ENCODE results near the gene CYP4F3.

Gene CYP4F3

DNA sequence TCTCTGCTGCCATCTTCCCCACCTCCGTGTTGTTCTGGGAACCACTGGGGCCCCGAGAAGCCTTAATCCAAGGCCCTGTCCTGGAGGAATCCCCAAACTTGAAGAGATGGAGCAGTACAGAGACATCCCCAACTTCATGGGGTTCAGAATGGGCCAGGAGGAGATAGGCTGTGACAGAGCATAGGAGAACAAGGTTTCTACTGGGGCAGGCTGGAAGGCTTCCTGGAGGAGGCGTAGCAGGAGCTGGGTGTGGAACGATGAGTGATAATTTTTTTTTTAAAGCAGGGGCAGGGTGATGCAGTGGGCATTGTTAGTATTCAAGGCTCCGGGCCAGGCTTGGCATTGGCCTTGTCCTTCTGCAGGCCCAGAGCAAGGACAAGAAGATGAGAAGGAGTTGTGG is 22.4 kb upstream of the CYP4F3 start:
- Mint-ChIP-seq H3K4me1 (ENCODE audit: low read depth) (no peaks in the 10 kb centered on the region), H3K27me3 (peaks cover 42% of the 10 kb centered on the region), H3K9me3 (peaks cover 3% of the 10 kb centered on the region), H3K36me3 (ENCODE audit: low read depth) (no peaks in the 10 kb centered on the region), H3K27ac (no peak overlapping the region), H3K4me3 (no peak overlapping the region)
- DNase-seq, result no peak

DNA sequence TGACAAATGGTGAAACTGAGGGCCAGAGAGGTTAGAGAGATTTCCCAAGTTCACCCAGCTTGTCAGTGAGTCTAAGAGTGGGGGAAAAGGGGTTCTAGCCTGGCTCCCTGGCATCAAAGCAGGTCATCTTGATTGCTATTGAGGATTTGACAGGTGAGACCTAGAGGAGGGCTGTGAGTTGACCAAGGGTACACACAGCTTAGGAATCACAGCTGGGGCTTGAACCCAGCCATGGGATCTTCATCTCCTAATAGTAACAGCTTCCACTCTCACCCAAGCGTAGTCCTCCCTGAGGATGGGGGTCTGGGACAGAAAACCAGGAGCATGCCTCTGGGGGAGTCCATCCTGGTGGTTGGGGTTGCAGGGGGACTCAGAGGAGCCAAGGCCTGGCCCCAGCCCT is 18.9 kb upstream of the CYP4F3 start:
- no peaks in the 10 kb centered on the region for H3K36me3 Mint-ChIP-seq (ENCODE audit: low read depth)
- no peak overlapping the region for H3K27ac Mint-ChIP-seq
- no peak for DNase-seq
- no peak overlapping the region for H3K4me3 Mint-ChIP-seq
- H3K4me1 Mint-ChIP-seq (ENCODE audit: low read depth), result no peaks in the 10 kb centered on the region
- peaks cover 49% of the 10 kb centered on the region for H3K27me3 Mint-ChIP-seq
- H3K9me3 Mint-ChIP-seq, result no peaks in the 10 kb centered on the region

DNA sequence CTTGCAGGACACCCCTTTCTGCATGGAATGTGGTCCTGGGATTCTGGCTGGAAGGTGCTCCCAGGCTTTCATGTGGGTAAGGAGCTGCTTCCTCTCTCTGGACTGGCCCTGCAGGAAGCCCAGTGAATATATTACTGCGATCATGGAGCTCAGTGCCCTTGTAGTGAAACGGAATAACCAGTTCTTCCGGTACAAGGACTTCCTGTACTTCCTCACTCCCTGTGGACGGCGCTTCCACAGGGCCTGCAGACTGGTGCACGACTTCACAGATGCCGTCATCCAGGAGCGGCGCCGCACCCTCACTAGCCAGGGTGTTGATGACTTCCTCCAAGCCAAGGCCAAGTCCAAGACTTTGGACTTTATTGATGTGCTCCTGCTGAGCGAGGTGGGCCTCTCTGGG is 17.7 kb upstream of the CYP4F3 start:
- Mint-ChIP-seq H3K9me3 (no peaks in the 10 kb centered on the region), H3K4me1 (ENCODE audit: low read depth) (no peaks in the 10 kb centered on the region), H3K27ac (no peak overlapping the region), H3K36me3 (ENCODE audit: low read depth) (no peaks in the 10 kb centered on the region), H3K27me3 (peaks cover 43% of the 10 kb centered on the region), H3K4me3 (no peak overlapping the region)
- DNase-seq, result no peak

DNA sequence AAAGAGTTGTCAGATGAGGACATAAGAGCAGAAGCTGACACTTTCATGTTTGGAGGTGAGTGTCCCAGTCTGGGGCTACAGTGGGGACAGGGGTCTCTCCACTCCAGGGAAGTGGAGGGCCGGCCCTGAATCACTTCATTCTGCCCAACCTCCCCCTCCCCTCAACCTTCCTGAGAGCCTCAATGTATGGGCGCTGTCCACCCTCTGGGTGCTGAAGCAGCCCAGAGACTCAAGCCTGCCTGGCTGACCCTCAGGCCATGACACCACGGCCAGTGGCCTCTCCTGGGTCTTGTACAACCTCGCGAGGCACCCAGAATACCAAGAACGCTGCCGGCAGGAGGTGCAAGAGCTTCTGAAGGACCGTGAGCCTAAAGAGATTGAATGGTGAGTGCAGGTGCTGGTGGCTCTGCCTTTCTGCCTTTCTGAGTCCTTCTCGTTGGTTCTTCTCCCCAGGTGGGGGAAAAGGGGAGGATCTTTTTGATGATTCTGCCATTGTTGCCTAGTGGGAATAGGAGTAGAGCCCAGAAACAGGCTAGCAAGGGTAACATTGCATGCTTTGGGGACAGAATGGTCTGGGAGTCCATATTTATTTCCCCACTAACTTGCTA is 16.9 kb upstream of the CYP4F3 start:
- Mint-ChIP-seq H3K9me3 (no peaks in the 10 kb centered on the region), H3K36me3 (ENCODE audit: low read depth) (no peaks in the 10 kb centered on the region), H3K4me1 (ENCODE audit: low read depth) (no peaks in the 10 kb centered on the region), H3K4me3 (no peak overlapping the region), H3K27me3 (peaks cover 43% of the 10 kb centered on the region), H3K27ac (no peak overlapping the region)
- DNase-seq, result no peak

- peaks cover 26% of the 10 kb centered on the region for H3K27me3 Mint-ChIP-seq
- no peaks in the 10 kb centered on the region for H3K4me1 Mint-ChIP-seq (ENCODE audit: low read depth)
- H3K36me3 Mint-ChIP-seq (ENCODE audit: low read depth), result no peaks in the 10 kb centered on the region
- no peak overlapping the region for H3K4me3 Mint-ChIP-seq
- no peak for DNase-seq
- no peaks in the 10 kb centered on the region for H3K9me3 Mint-ChIP-seq
- H3K27ac Mint-ChIP-seq, result no peak overlapping the region
These were observed 12.3 kb upstream of the CYP4F3 start for GRCh38 chr19:15628236-15629002.

- DNase-seq, result peak; percentile 96
- H3K27ac Mint-ChIP-seq, result no peak overlapping the region
These were observed 11.5 kb upstream of the CYP4F3 start for GRCh38 chr19:15629003-15629880.

GRCh38 chr19:15631817-15632216 is 8.9 kb upstream of the CYP4F3 start:
- Mint-ChIP-seq H3K27ac (no peak overlapping the region), H3K36me3 (ENCODE audit: low read depth) (no peaks in the 10 kb centered on the region), H3K4me3 (no peak overlapping the region), H3K27me3 (peaks cover 32% of the 10 kb centered on the region), H3K9me3 (no peaks in the 10 kb centered on the region), H3K4me1 (ENCODE audit: low read depth) (no peaks in the 10 kb centered on the region)
- peak; percentile 59 for DNase-seq

More at GRCh38 chr19:15629003-15629880, 11.5 kb upstream of the CYP4F3 start:
- no peak overlapping the region for H3K4me3 Mint-ChIP-seq
- H3K27me3 Mint-ChIP-seq, result peaks cover 24% of the 10 kb centered on the region
- no peaks in the 10 kb centered on the region for H3K4me1 Mint-ChIP-seq (ENCODE audit: low read depth)
- no peaks in the 10 kb centered on the region for H3K36me3 Mint-ChIP-seq (ENCODE audit: low read depth)
- H3K9me3 Mint-ChIP-seq, result no peaks in the 10 kb centered on the region

- H3K36me3 Mint-ChIP-seq (ENCODE audit: low read depth), result no peaks in the 10 kb centered on the region
These were observed 7.4 kb upstream of the CYP4F3 start for GRCh38 chr19:15633082-15633835.

DNA sequence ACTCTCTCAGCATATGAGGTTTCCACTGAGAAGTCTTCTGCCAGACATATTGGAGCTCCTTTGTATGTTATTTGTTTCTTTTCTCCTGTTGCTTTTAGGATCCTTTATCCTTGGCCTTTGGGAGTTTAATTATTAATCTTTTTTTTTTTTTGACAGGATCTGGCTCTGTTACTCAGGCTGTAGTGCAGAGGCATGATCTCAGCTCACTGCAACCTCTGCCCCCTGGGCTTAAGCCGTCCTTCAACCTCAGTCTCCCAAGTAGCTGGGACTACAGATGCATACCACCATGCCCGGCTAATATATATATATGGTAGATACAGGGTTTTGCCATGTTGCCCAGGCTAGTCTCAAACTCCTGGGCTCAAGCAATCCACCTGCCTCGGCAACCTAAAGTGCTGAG is 6.6 kb upstream of the CYP4F3 start:
- no peak overlapping the region for H3K4me3 Mint-ChIP-seq
- H3K36me3 Mint-ChIP-seq (ENCODE audit: low read depth), result no peaks in the 10 kb centered on the region
- DNase-seq, result no peak
- no peaks in the 10 kb centered on the region for H3K4me1 Mint-ChIP-seq (ENCODE audit: low read depth)
- H3K9me3 Mint-ChIP-seq, result no peaks in the 10 kb centered on the region
- peaks cover 27% of the 10 kb centered on the region for H3K27me3 Mint-ChIP-seq
- H3K27ac Mint-ChIP-seq, result no peak overlapping the region

More at GRCh38 chr19:15633082-15633835, 7.4 kb upstream of the CYP4F3 start:
- H3K4me1 Mint-ChIP-seq (ENCODE audit: low read depth), result no peaks in the 10 kb centered on the region
- DNase-seq, result no peak
- no peak overlapping the region for H3K27ac Mint-ChIP-seq
- H3K9me3 Mint-ChIP-seq, result no peaks in the 10 kb centered on the region
- H3K27me3 Mint-ChIP-seq, result peaks cover 30% of the 10 kb centered on the region
- no peak overlapping the region for H3K4me3 Mint-ChIP-seq

- Mint-ChIP-seq H3K4me3 (no peak overlapping the region), H3K27me3 (peaks cover 27% of the 10 kb centered on the region), H3K36me3 (ENCODE audit: low read depth) (no peaks in the 10 kb centered on the region), H3K27ac (no peak overlapping the region), H3K4me1 (ENCODE audit: low read depth) (no peaks in the 10 kb centered on the region), H3K9me3 (no peaks in the 10 kb centered on the region)
- DNase-seq, result no peak
These were observed 5.5 kb upstream of the CYP4F3 start for GRCh38 chr19:15635016-15635805.

GRCh38 chr19:15636026-15636425 is 4.7 kb upstream of the CYP4F3 start:
- Mint-ChIP-seq H3K27ac (no peak overlapping the region), H3K4me1 (ENCODE audit: low read depth) (no peaks in the 10 kb centered on the region)

GRCh38 chr19:15639596-15639995 is 1.1 kb upstream of the CYP4F3 start:
- Mint-ChIP-seq H3K27ac (no peak overlapping the region), H3K36me3 (ENCODE audit: low read depth) (no peaks in the 10 kb centered on the region), H3K9me3 (no peaks in the 10 kb centered on the region), H3K4me3 (no peak overlapping the region), H3K27me3 (peaks cover 9% of the 10 kb centered on the region), H3K4me1 (ENCODE audit: low read depth) (peaks cover 2% of the 10 kb centered on the region)
- no peak for DNase-seq

More at GRCh38 chr19:15636026-15636425, 4.7 kb upstream of the CYP4F3 start:
- no peaks in the 10 kb centered on the region for H3K9me3 Mint-ChIP-seq
- DNase-seq, result no peak
- H3K4me3 Mint-ChIP-seq, result no peak overlapping the region
- H3K27me3 Mint-ChIP-seq, result peaks cover 27% of the 10 kb centered on the region
- no peaks in the 10 kb centered on the region for H3K36me3 Mint-ChIP-seq (ENCODE audit: low read depth)

- Mint-ChIP-seq H3K4me1 (ENCODE audit: low read depth) (peaks cover 2% of the 10 kb centered on the region), H3K36me3 (ENCODE audit: low read depth) (no peaks in the 10 kb centered on the region), H3K27me3 (peaks cover 7% of the 10 kb centered on the region), H3K4me3 (no peak overlapping the region), H3K9me3 (no peaks in the 10 kb centered on the region), H3K27ac (no peak overlapping the region)
- DNase-seq, result no peak
These were observed 354 bp downstream of the CYP4F3 start for GRCh38 chr19:15640904-15641597.

Data from activated T-cell treated with anti-CD3 and anti-CD28 coated beads, Interleukin-2, amount 50 U/mL, for 24 hours (primary cell).